Panc1 (cell line): Measurements from ENCODE around the gene PRDM12.

Experiments
- POLR2AphosphoS5 ChIP-seq: IDR thresholded peaks from 2 replicates; pipeline ENCODE4 v1.6.1; 2012; ENCODE audit warnings: mild to moderate bottlenecking, low read depth, low read length, moderate library complexity
- SIN3A ChIP-seq: IDR thresholded peaks from 2 replicates; pipeline ENCODE4 v1.6.1; 2012; ENCODE audit warnings: low read depth, mild to moderate bottlenecking, low read length, moderate library complexity, borderline replicate concordance; ENCODE audit not compliant: insufficient read depth
- TCF7L2 ChIP-seq: IDR thresholded peaks from 2 replicates; pipeline ENCODE4 v1.6.1; 2011; ENCODE audit warnings: mild to moderate bottlenecking, low read depth, low read length, inconsistent platforms
- TF ChIP-seq, protein P1 (sequence below), 2 experiments: IDR thresholded peaks; 2 replicates each; pipeline ENCODE4 v1.6.1; 2011 to 2012; ENCODE audit warnings: low read depth in 2 of 2, control low read depth in 1 of 2, low read length in 1 of 2, mild to moderate bottlenecking in 1 of 2, moderate library complexity in 1 of 2; ENCODE audit not compliant: insufficient read depth in 1 of 2
- TF ChIP-seq, protein P2 (sequence below): fragments of 450-650 bp; IDR thresholded peaks from 2 replicates; pipeline ENCODE4 v1.5.1; 2017; ENCODE audit warnings: mild to moderate bottlenecking

GRCh38 chr9:130662099-130662969 is 2.1 kb upstream of the PRDM12 start:
- TF ChIP-seq, protein P1, sequence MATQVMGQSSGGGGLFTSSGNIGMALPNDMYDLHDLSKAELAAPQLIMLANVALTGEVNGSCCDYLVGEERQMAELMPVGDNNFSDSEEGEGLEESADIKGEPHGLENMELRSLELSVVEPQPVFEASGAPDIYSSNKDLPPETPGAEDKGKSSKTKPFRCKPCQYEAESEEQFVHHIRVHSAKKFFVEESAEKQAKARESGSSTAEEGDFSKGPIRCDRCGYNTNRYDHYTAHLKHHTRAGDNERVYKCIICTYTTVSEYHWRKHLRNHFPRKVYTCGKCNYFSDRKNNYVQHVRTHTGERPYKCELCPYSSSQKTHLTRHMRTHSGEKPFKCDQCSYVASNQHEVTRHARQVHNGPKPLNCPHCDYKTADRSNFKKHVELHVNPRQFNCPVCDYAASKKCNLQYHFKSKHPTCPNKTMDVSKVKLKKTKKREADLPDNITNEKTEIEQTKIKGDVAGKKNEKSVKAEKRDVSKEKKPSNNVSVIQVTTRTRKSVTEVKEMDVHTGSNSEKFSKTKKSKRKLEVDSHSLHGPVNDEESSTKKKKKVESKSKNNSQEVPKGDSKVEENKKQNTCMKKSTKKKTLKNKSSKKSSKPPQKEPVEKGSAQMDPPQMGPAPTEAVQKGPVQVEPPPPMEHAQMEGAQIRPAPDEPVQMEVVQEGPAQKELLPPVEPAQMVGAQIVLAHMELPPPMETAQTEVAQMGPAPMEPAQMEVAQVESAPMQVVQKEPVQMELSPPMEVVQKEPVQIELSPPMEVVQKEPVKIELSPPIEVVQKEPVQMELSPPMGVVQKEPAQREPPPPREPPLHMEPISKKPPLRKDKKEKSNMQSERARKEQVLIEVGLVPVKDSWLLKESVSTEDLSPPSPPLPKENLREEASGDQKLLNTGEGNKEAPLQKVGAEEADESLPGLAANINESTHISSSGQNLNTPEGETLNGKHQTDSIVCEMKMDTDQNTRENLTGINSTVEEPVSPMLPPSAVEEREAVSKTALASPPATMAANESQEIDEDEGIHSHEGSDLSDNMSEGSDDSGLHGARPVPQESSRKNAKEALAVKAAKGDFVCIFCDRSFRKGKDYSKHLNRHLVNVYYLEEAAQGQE (IDR thresholded peaks at IDR 0.05; ENCODE audit: insufficient read depth in 1 of 2, low read depth in 2 of 2, low read length in 1 of 2), result no peak
- TF ChIP-seq SIN3A (no peak), POLR2AphosphoS5 (no peak), TCF7L2 (no peak)
- TF ChIP-seq, protein P2, sequence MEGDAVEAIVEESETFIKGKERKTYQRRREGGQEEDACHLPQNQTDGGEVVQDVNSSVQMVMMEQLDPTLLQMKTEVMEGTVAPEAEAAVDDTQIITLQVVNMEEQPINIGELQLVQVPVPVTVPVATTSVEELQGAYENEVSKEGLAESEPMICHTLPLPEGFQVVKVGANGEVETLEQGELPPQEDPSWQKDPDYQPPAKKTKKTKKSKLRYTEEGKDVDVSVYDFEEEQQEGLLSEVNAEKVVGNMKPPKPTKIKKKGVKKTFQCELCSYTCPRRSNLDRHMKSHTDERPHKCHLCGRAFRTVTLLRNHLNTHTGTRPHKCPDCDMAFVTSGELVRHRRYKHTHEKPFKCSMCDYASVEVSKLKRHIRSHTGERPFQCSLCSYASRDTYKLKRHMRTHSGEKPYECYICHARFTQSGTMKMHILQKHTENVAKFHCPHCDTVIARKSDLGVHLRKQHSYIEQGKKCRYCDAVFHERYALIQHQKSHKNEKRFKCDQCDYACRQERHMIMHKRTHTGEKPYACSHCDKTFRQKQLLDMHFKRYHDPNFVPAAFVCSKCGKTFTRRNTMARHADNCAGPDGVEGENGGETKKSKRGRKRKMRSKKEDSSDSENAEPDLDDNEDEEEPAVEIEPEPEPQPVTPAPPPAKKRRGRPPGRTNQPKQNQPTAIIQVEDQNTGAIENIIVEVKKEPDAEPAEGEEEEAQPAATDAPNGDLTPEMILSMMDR, result no peak; the same call in 1 of the 2 replicates
